Psoas muscle (tissue), 8 donors: ENCODE measurements around the gene SYT10. TPM values are rescaled to one million over a fixed set of nuclear protein-coding genes. Genes with fewer than 3 reads are reported as not detected.

ENCODE experiments used
- ATAC-seq, 4 donors: fragments of 200-7000 bp; cut with Tn5 transposase; one replicate each; pipeline ENCODE4 v1.9.1; 2020; ENCODE audit warnings: moderate library complexity in 3 of 4, mild to moderate bottlenecking in 2 of 4
- DNase-seq, 2 donors: peaks; one replicate each; pipeline ENCODE4 v3.0.0-alpha.2; 2020
- H3K27ac ChIP-seq: fragments of 200-600 bp; one replicate; pipeline ENCODE4 v1.8.0; 2022
- H3K27me3 ChIP-seq, 3 donors: fragments of 200-600 bp in 1 of 3; one replicate each; pipeline versions ENCODE4 v1.6.1 to v1.8.0; 2013 to 2022; ENCODE audit warnings: low read length in 2 of 3, mild to moderate bottlenecking in 2 of 3, moderate library complexity in 1 of 3; ENCODE audit not compliant: insufficient read depth in 3 of 3
- H3K36me3 ChIP-seq, 2 donors: fragments of 200-600 bp in 1 of 2; one replicate each; pipeline versions ENCODE4 v1.6.1 to v1.8.0; 2013 to 2022; ENCODE audit warnings: low read depth in 1 of 2, mild to moderate bottlenecking in 1 of 2, moderate library complexity in 1 of 2; ENCODE audit not compliant: insufficient read depth in 1 of 2
- H3K4me1 ChIP-seq: fragments of 200-600 bp; one replicate; pipeline ENCODE4 v1.8.0; 2022
- H3K4me3 ChIP-seq: fragments of 200-600 bp; one replicate; pipeline ENCODE4 v1.8.0; 2022; ENCODE audit warnings: mild to moderate bottlenecking
- H3K9me3 ChIP-seq: fragments of 200-600 bp; one replicate; pipeline ENCODE4 v1.8.0; 2022
- CTCF ChIP-seq: fragments of 200-600 bp; IDR thresholded peaks from one replicate; pipeline ENCODE4 v1.8.0; 2022; ENCODE audit warnings: antibody characterized with exemption
- WGBS, 3 donors: extraction: QIAGEN DNeasy Blood & Tissue Kit; methylation state at CpG; one replicate each; pipeline versions ENCODE4 v1.1.6 to v1.1.7; 2013; 5-methylcytosine and 5-hydroxymethylcytosine counted together
- intact Hi-C, 2 donors: fragments of 100-400 bp; cut with DNase I; formaldehyde crosslinking; loops; one replicate each; pipeline versions ENCODE4 v1.11.0 to v1.14.2; 2022
- polyA plus RNA-seq, 3 donors: library from polyadenylated mRNA; stranded (reverse); fragments of 200-250 nt; gene quantifications; one replicate each; pipeline ENCODE4 v1.2.3, GENCODE V29; 2013
- total RNA-seq, 4 donors: library from RNA; stranded (reverse); fragmentation: NEBNext Ultra II Directional in 2 of 4; extraction: Animal tissue kit (Norgen Biotek cat#: 25700) in 2 of 4; gene quantifications; one replicate each; pipeline versions ENCODE4 v1.2.1 to v1.2.4, GENCODE V29; 2021 to 2023
- donor health status: healthy with polysubstance abuse.
- donor health status: DM: no; HTN: no; CAD: no; lungs with moderate emphysema.
- donor health status: Bipolar disorder and iron deficiency.
- donor health status: healthy.
- donor health status: DM: yes; HTN: yes; CAD: no.
- donor health status: DM: no; HTN: no; CAD: no.
- donor health status: DM: no; HTN: no; CAD: no.
- donor health status: DM: yes; HTN: yes; CAD: no.

Gene SYT10
- total and polyA plus RNA-seq, 7 donors: not detected

- 39 to 49% (median 41%) methylated on average over 2 of the region's 2 CpGs for whole genome bisulfite sequencing, 3 donors
- no peak for ATAC-seq
- Histone ChIP-seq H3K4me3 (no peak overlapping the region), H3K36me3 (no peaks in the 10 kb centered on the region), H3K9me3 (no peaks in the 10 kb centered on the region), H3K27me3 (no peaks in the 10 kb centered on the region), H3K4me1 (no peaks in the 10 kb centered on the region), H3K27ac (no peak overlapping the region)
- no peak for TF ChIP-seq CTCF
- intact Hi-C loops: no loop called here
- DNase-seq: no peak
Observed at GRCh38 chr12:33330940-33331339, 108.7 kb downstream of the SYT10 start.
